Activated CD8-positive, alpha-beta memory T cell treated with anti-CD3 and anti-CD28 coated beads, Interleukin-2, amount 10 ng/mL, durations not matched to agents 7 days and 5 days (primary cell): ENCODE results near the gene ZNF783. TPM values are rescaled to one million over a fixed set of nuclear protein-coding genes. Genes with fewer than 3 reads are reported as not detected.
"Not testable (repeated sequence)": the region's sequence is repeated elsewhere in the genome, so short reads cannot be mapped to it uniquely, and the experiment has no call there.

ENCODE experiments used
- ATAC-seq: fragments of 150-1000 bp; cut with Tn5 transposase; one replicate; pipeline ENCODE4 v1.10.0; 2021; ENCODE audit warnings: moderate library complexity
- CTCF ChIA-PET: fragments of 350-600 bp; sonication (Branson Sonifier 250); formaldehyde crosslinking; loops from one replicate; lab custom pipeline; 2021; ENCODE audit warnings: antibody characterized with exemption; lab: Charles Lee
- DNase-seq: peaks from one replicate; pipeline ENCODE4 v3.0.0-alpha.2; 2020
- H3K27ac Mint-ChIP-seq: one replicate; pipeline ENCODE4 v1.8.0; 2021; ENCODE audit warnings: mild to moderate bottlenecking, mixed read lengths
- H3K27me3 Mint-ChIP-seq: one replicate; pipeline ENCODE4 v1.8.0; 2021; ENCODE audit warnings: mixed read lengths
- H3K36me3 Mint-ChIP-seq: one replicate; pipeline ENCODE4 v1.8.0; 2021; ENCODE audit warnings: mild to moderate bottlenecking, mixed read lengths
- H3K4me1 Mint-ChIP-seq: one replicate; pipeline ENCODE4 v1.8.0; 2021; ENCODE audit warnings: mixed read lengths
- H3K4me3 Mint-ChIP-seq: one replicate; pipeline ENCODE4 v1.8.0; 2021; ENCODE audit warnings: mild to moderate bottlenecking, moderate library complexity, mixed read lengths
- H3K9me3 Mint-ChIP-seq: one replicate; pipeline ENCODE4 v1.8.0; 2022; ENCODE audit warnings: low read depth, mixed read lengths
- total RNA-seq, 2 experiments: library from RNA; stranded (reverse); gene quantifications; one replicate each; pipeline ENCODE4 v1.2.3, GENCODE V29; 2021

Gene ZNF783
- total RNA-seq: 10 to 100 TPM; 14.8 to 15.5 TPM

GRCh38 chr7:149261829-149262617 is at the start of gene ZNF783:
TSS of gene ZNF783 (plus strand) at chr7:149262196. CDS start at chr7:149262334, 138 bp downstream.
- H3K4me3 Mint-ChIP-seq: peak within 1 kb of the TSS; percentile 74
- H3K9me3 Mint-ChIP-seq: no peaks in the 10 kb centered on the region
- H3K27ac Mint-ChIP-seq: peak within 1 kb of the TSS; percentile 77
- DNase-seq (peak; percentile 88), ATAC-seq (peak; percentile 87)
- CTCF ChIA-PET: interaction anchor here (0.7 to 5.3 kb wide), 31 partner anchors 8 to 307 kb away, joined by 3 to 26 read pairs (median 4); partner anchors contain the start of genes ZNF212, ZNF282, ZNF398 and ZNF777
- no peaks in the 10 kb centered on the region for H3K27me3 Mint-ChIP-seq
- peaks cover 26% of the 10 kb centered on the region for H3K4me1 Mint-ChIP-seq
- peaks cover 11% of the 10 kb centered on the region for H3K36me3 Mint-ChIP-seq

- Mint-ChIP-seq H3K36me3 (peaks cover 75% of the 10 kb centered on the region), H3K27me3 (no peaks in the 10 kb centered on the region), H3K27ac (no peak overlapping the region), H3K4me1 (peaks cover 19% of the 10 kb centered on the region), H3K4me3 (no peak overlapping the region), H3K9me3 (no peaks in the 10 kb centered on the region)
- CTCF ChIA-PET: interaction anchor here (0.8 to 1.3 kb wide), 2 partner anchors 14 to 22 kb away, joined by 4 read pairs; no protein-coding TSS in a partner anchor
- no peak for DNase-seq
- ATAC-seq: no peak
These were observed 47.8 kb upstream of the ZNF783 start for GRCh38 chr7:149214020-149214720.

GRCh38 chr7:149216402-149216801 is 45.6 kb upstream of the ZNF783 start:
- peaks cover 3% of the 10 kb centered on the region for H3K4me1 Mint-ChIP-seq
- peak overlapping the region; percentile 1 for H3K27ac Mint-ChIP-seq
- H3K9me3 Mint-ChIP-seq: no peaks in the 10 kb centered on the region
- CTCF ChIA-PET: no interaction called here
- no peaks in the 10 kb centered on the region for H3K27me3 Mint-ChIP-seq
- H3K4me3 Mint-ChIP-seq: no peak overlapping the region
- ATAC-seq (no peak), DNase-seq (no peak)
- peaks cover 69% of the 10 kb centered on the region for H3K36me3 Mint-ChIP-seq

DNA sequence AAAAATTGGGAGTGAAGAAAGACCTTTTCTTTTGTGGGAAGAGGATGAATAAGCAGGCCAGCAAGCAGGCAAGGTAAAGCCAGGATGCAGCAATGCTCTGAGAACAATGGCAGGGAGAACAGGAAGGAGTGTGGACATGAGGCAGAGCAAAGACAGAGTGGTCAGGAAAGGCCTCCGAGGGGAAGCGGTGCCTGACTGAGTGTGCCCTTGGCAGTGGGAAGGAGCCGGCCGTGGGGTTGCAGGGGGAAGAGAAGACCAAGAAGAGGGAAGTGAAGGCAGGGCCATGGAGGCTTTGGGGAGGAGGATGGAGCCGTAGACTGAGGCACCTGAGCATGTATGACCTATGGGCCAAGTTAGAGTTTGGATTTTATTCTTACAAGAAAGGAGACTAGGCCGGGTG is 44.4 kb upstream of the ZNF783 start:
- Mint-ChIP-seq H3K4me1 (peaks cover 2% of the 10 kb centered on the region), H3K27ac (no peak overlapping the region), H3K4me3 (no peak overlapping the region), H3K36me3 (peaks cover 71% of the 10 kb centered on the region), H3K27me3 (no peaks in the 10 kb centered on the region), H3K9me3 (no peaks in the 10 kb centered on the region)
- CTCF ChIA-PET: no interaction called here
- DNase-seq (no peak), ATAC-seq (no peak)

GRCh38 chr7:149218469-149219420 is 43.3 kb upstream of the ZNF783 start:
- ATAC-seq: no peak
- H3K4me1 Mint-ChIP-seq: peaks cover 2% of the 10 kb centered on the region
- H3K4me3 Mint-ChIP-seq: no peak overlapping the region
- no peak for DNase-seq
- CTCF ChIA-PET: interaction anchor here (0.6 to 1.6 kb wide), 3 partner anchors 35 to 405 kb away, joined by 3 to 5 read pairs (median 3); partner anchors contain the start of gene ZNF783
- peaks cover 68% of the 10 kb centered on the region for H3K36me3 Mint-ChIP-seq
- no peak overlapping the region for H3K27ac Mint-ChIP-seq
- no peaks in the 10 kb centered on the region for H3K27me3 Mint-ChIP-seq
- H3K9me3 Mint-ChIP-seq: no peaks in the 10 kb centered on the region

DNA sequence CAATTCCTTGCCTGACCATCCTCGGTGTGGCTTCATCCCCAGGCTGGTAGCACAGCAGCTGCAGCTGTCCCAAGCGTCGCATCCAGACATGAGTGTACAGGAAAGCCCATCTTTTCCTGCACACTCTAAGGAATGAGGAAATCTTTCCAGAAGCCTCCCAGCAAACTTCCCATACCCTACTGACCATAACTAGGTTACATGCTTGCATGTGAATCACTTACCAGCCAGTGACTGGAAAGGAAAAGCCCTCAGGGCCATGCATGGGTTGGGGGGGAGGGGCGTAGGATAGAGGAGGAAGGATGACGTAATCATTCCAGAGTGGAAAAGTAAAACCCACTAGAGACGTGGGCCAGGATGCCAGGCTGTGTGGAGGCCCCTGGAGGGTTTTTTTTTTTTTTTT is 41.5 kb upstream of the ZNF783 start:
- Mint-ChIP-seq H3K27me3 (no peaks in the 10 kb centered on the region), H3K9me3 (no peaks in the 10 kb centered on the region), H3K4me1 (peaks cover 2% of the 10 kb centered on the region), H3K4me3 (no peak overlapping the region), H3K27ac (no peak overlapping the region), H3K36me3 (peaks cover 61% of the 10 kb centered on the region)
- DNase-seq: no peak
- CTCF ChIA-PET: no interaction called here
- ATAC-seq: no peak

- H3K36me3 Mint-ChIP-seq: peaks cover 48% of the 10 kb centered on the region
- no peak overlapping the region for H3K27ac Mint-ChIP-seq
- no peaks in the 10 kb centered on the region for H3K9me3 Mint-ChIP-seq
- ATAC-seq (no peak), DNase-seq (no peak)
- CTCF ChIA-PET: interaction anchor here (1.2 kb wide), 1 partner anchor 68 kb away, joined by 4 read pairs; no protein-coding TSS in a partner anchor
- no peaks in the 10 kb centered on the region for H3K27me3 Mint-ChIP-seq
- H3K4me3 Mint-ChIP-seq: no peak overlapping the region
- H3K4me1 Mint-ChIP-seq: no peaks in the 10 kb centered on the region
These were observed 38.8 kb upstream of the ZNF783 start for GRCh38 chr7:149223176-149223575.

DNA sequence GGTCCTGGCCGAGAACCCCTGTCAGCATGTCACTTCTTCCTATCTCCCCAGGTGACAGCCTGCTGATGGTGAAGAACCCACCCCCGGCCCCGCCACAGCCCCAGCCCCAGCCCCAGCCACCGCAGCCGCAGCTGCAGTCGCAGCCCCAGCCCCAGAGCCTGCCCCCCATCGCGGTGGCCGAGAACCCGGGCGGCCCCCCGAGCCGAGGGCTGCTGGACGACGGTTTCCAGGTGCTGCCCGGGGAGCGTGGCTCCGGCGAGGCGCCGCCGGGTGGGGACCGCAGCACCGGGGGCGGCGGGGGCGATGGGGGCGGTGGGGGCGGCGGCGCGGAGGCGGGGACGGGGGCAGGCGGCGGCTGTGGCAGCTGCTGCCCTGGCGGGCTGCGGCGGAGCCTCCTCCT is 38.2 kb upstream of the ZNF783 start:
- ATAC-seq (no peak), DNase-seq (no peak)
- Mint-ChIP-seq H3K36me3 (peaks cover 44% of the 10 kb centered on the region), H3K27ac (no peak overlapping the region), H3K4me3 (no peak overlapping the region), H3K4me1 (no peaks in the 10 kb centered on the region), H3K9me3 (no peaks in the 10 kb centered on the region), H3K27me3 (no peaks in the 10 kb centered on the region)
- CTCF ChIA-PET: interaction anchor here (1.2 kb wide), 1 partner anchor 67 kb away, joined by 4 read pairs; no protein-coding TSS in a partner anchor

DNA sequence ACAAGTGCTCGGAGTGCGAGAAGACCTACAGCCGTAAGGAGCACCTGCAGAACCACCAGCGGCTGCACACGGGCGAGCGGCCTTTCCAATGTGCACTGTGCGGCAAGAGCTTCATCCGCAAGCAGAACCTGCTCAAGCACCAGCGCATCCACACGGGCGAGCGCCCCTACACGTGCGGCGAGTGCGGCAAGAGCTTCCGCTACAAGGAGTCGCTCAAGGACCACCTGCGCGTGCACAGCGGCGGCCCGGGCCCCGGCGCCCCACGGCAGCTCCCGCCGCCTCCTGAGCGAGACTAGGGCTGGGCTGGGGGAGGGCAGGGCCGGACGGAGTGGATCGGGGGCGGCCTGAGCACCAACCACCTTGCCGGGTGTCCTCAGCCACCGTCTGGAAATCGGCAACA is 37.6 kb upstream of the ZNF783 start:
- Mint-ChIP-seq H3K27me3 (no peaks in the 10 kb centered on the region), H3K4me3 (no peak overlapping the region), H3K4me1 (no peaks in the 10 kb centered on the region), H3K27ac (no peak overlapping the region), H3K36me3 (peaks cover 38% of the 10 kb centered on the region), H3K9me3 (no peaks in the 10 kb centered on the region)
- DNase-seq (no peak), ATAC-seq (no peak)
- CTCF ChIA-PET: no interaction called here

GRCh38 chr7:149225106-149225505 is 36.9 kb upstream of the ZNF783 start:
- no peak for ATAC-seq
- CTCF ChIA-PET: no interaction called here

DNA sequence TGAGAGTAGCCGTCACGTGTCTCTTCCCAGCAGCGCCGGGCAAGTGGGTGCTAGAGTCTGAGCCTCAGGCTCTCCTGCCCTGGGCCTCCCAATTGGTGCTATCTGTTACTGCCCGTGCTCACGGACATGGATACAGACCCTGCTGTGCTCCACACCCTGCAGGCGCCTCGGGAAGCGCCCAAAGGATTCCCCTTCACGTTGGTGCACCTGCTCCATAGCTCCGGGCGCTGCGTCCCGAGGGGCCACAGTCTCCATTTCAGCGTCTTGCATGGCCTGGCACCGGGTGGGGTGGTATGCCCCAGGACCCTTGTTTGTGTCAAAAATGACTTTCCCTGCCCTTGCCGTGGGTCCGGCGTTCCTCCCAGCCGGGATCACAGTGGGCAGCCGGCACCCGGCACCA is 36.3 kb upstream of the ZNF783 start:
- H3K27ac Mint-ChIP-seq: no peak overlapping the region
- no peaks in the 10 kb centered on the region for H3K27me3 Mint-ChIP-seq
- H3K36me3 Mint-ChIP-seq: peaks cover 32% of the 10 kb centered on the region
- H3K9me3 Mint-ChIP-seq: no peaks in the 10 kb centered on the region
- CTCF ChIA-PET: no interaction called here
- H3K4me1 Mint-ChIP-seq: no peaks in the 10 kb centered on the region
- no peak overlapping the region for H3K4me3 Mint-ChIP-seq
- ATAC-seq: no peak
- no peak for DNase-seq

More at GRCh38 chr7:149225106-149225505, 36.9 kb upstream of the ZNF783 start:
- Mint-ChIP-seq H3K27ac (no peak overlapping the region), H3K27me3 (no peaks in the 10 kb centered on the region), H3K4me3 (no peak overlapping the region), H3K36me3 (peaks cover 35% of the 10 kb centered on the region), H3K9me3 (no peaks in the 10 kb centered on the region), H3K4me1 (no peaks in the 10 kb centered on the region)
- no peak for DNase-seq

- H3K27me3 Mint-ChIP-seq, ATAC-seq, H3K27ac Mint-ChIP-seq, H3K4me3 Mint-ChIP-seq, H3K4me1 Mint-ChIP-seq, DNase-seq, CTCF ChIA-PET, H3K9me3 Mint-ChIP-seq: not testable (repeated sequence)
- peaks cover 26% of the 10 kb centered on the region for H3K36me3 Mint-ChIP-seq
These were observed 35.6 kb upstream of the ZNF783 start for GRCh38 chr7:149226366-149226765.
